ENCODE results near the gene FNBP1.

The FNBP1 gene

GRCh38 chr9:129889941-129890717, 152.9 kb downstream of the FNBP1 start:
- DNase-seq (ENCODE audit: low spot score), result no peak

GRCh38 chr9:129889122-129889940, 153.7 kb downstream of the FNBP1 start:
- no peak for DNase-seq (ENCODE audit: low spot score)

- DNase-seq (ENCODE audit: low spot score), result no peak
Measured at GRCh38 chr9:129888293-129889121, 154.5 kb downstream of the FNBP1 start.

- DNase-seq (ENCODE audit: low spot score), result peak; percentile 68
Measured at GRCh38 chr9:129887334-129888292, 155.4 kb downstream of the FNBP1 start.

GRCh38 chr9:129886226-129887174, 156.5 kb downstream of the FNBP1 start:
- no peak for DNase-seq (ENCODE audit: low spot score)

DNA sequence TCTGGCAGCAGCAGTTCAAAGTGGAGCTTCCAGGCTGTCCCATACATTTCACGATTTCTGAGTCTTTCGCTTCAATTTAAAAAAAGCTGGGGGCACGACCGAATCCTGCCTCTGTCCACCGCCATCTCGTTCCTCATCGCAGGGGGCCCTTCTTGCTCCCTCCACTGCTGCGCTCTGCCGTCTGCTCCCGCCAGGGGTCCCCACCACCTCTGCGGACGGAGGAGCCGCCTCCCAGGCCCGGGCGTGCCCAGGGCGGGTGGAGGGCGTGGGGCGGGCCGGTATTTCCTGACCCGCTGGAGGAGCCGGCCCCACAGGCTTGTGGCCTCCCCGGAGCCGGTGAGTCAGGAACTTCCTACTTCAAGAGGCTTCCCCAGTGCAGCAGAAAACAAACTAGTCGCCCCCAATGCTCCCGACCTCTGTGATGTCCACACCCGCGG, 157.3 kb downstream of the FNBP1 start:
- peak; percentile 83 for DNase-seq (ENCODE audit: low spot score)

GRCh38 chr9:129885018-129885669, 157.8 kb downstream of the FNBP1 start:
- DNase-seq (ENCODE audit: low spot score), result no peak

DNA sequence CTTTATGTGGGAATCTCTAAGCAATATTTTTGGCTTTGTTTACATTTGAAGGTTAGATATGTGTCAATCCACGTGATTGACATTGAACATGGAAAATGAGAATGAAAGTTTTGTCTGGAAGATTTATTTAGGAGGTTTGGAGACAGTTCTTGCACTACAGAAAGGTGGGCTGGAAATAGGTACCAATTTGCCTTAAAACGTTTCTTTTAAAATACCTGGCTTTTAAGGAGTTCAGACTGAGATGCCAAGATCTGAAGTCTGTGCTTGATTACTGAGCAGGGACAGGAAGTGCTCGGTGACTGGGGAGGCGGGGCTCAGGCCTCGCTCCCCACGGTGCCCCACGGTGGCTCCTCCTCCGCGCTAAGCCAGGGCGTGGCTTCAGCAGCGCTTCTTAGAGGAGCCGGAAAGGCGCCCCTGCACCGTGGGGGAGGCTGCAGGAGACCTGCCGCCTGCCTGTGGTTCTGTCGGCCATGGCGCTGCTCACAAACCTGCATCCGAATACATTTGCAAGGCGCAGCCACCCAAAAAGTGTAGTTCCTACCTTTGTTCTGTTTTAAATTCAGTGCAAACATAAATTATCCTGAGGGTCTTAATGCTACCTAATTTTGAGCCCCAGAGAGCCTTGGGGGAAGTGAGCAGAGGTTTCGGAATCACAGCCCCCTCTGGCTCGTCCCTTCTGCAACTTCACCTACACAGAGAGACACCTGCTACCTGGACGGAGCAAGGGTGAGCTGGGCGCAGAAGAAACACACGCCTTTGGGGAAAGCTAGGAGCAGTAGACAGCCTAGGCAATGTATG, 158.6 kb downstream of the FNBP1 start:
- peak; percentile 84 for DNase-seq (ENCODE audit: low spot score)

- no peak for DNase-seq (ENCODE audit: low spot score)
Measured at GRCh38 chr9:129881547-129882324, 161.3 kb downstream of the FNBP1 start.

GRCh38 chr9:129880654-129881546, 162.1 kb downstream of the FNBP1 start:
- peak; percentile 60 for DNase-seq (ENCODE audit: low spot score)

GRCh38 chr9:129879991-129880653, 162.9 kb downstream of the FNBP1 start:
- DNase-seq (ENCODE audit: low spot score), result no peak

GRCh38 chr9:129879103-129879699, 163.8 kb downstream of the FNBP1 start:
- no peak for DNase-seq (ENCODE audit: low spot score)

DNA sequence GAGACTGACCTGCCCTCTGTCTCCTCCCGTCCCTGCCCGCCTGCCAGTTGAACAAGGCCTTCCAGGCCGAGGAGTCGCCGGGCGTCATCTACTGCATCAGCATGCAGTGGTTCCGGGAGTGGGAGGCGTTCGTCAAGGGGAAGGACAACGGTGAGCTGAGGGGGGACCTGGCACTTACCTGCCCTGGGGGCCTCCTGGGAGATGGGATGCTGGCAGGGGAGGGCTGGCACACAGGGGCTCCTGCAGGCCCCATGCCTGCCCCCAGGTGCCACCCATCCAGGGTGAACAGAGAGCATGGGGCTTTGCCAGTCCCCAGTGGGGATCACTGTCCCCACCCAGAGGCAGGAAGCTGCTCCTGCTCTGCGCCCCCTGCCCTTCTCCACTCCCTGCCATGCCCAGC, 164.7 kb downstream of the FNBP1 start:
- no peak for DNase-seq (ENCODE audit: low spot score)

DNA sequence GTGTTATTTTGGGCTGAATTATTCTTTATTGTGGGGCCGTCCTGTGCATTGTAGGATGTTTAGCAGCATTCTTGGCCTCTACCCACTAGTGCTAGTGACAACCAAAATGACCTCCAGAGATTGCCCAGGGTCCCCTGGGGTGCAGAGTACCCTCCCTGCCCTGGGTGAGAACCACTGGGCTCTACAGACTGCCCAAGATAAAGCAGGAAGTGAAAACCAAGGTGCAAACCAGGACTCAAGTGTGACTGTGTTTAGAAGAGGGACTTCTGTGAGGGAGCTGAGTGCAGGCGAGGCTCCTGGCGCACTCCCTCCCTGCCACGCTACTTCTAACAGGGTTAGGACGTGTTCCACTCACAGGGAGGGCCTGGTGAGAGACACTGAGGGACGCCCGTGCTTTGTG, 166.2 kb downstream of the FNBP1 start:
- no peak for DNase-seq (ENCODE audit: low spot score)

GRCh38 chr9:129875687-129876395, 167.1 kb downstream of the FNBP1 start:
- DNase-seq (ENCODE audit: low spot score), result no peak
